SK-N-SH treated with all-trans-retinoic acid at 6 μM for 48 hours (cell line): ENCODE measurements around the gene IPP.

Experiments used
- CSRNP3 ChIP-seq: fragments of 250-450 bp; sonication (Bioruptor Pico); IDR thresholded peaks from 2 replicates; pipeline ENCODE4 v1.5.1; 2021; ENCODE audit warnings: mild to moderate bottlenecking, moderate library complexity
- PPARA ChIP-seq: fragments of 250-450 bp; sonication (Bioruptor Pico); IDR thresholded peaks from 2 replicates; pipeline ENCODE4 v1.5.0; 2020; ENCODE audit warnings: mild to moderate bottlenecking, borderline replicate concordance
- TOX ChIP-seq: fragments of 250-450 bp; sonication (Bioruptor Pico); IDR thresholded peaks from 2 replicates; pipeline ENCODE4 v1.8.0; 2021; ENCODE audit warnings: mild to moderate bottlenecking, moderate library complexity, borderline replicate concordance
- TSHZ2 ChIP-seq: fragments of 250-450 bp; sonication (Bioruptor Pico); IDR thresholded peaks from 2 replicates; pipeline ENCODE4 v1.5.0; 2020; ENCODE audit warnings: mild to moderate bottlenecking, moderate library complexity
- TF ChIP-seq, protein P1 (sequence below): fragments of 250-450 bp; sonication (Bioruptor Pico); IDR thresholded peaks from 2 replicates; pipeline ENCODE4 v1.8.0; 2020; ENCODE audit warnings: mild to moderate bottlenecking, moderate library complexity, borderline replicate concordance

DNA sequence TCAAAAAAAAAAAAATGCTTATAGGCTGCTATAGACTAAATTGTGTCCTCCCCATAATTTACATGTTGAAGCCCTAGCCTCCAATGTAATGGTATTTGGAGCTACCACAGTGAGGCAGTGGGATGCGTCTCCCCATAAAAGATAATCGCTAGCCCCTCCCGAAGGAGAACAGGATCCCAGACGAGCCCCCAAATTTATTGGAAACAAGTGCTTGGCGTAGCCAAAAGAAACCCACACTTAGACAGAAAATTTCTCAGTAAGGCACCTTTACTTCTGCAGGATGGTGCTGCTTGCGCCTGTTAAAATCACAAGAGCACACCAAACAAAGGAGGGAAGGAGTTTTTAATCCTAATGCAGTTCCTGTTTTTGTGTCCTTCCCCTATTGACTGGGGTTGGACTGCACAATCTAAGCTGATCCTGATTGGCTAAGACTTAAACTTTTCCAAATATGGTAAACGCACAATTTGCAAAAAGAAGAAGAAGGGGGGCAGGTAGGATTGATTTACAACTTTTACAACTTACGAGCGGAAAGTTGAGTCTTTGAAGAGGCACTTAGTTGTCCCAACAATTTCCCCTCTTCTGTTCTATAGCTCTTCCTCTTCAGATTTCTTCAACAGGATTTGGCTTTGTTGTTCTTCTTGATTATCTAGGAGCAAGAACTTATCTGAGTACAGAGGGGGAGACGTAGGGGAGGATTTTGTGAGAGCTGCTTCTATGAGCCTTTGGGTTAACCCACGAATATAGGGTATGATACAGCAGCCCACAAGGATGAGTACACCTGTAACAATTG lies 3.0 kb upstream of the IPP start:
- TF ChIP-seq, protein P1, sequence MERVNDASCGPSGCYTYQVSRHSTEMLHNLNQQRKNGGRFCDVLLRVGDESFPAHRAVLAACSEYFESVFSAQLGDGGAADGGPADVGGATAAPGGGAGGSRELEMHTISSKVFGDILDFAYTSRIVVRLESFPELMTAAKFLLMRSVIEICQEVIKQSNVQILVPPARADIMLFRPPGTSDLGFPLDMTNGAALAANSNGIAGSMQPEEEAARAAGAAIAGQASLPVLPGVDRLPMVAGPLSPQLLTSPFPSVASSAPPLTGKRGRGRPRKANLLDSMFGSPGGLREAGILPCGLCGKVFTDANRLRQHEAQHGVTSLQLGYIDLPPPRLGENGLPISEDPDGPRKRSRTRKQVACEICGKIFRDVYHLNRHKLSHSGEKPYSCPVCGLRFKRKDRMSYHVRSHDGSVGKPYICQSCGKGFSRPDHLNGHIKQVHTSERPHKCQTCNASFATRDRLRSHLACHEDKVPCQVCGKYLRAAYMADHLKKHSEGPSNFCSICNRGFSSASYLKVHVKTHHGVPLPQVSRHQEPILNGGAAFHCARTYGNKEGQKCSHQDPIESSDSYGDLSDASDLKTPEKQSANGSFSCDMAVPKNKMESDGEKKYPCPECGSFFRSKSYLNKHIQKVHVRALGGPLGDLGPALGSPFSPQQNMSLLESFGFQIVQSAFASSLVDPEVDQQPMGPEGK (CRISPR knock-in tag): no peak
- TF ChIP-seq TSHZ2 (CRISPR knock-in tag): no peak
- no peak for TF ChIP-seq TOX
- no peak for TF ChIP-seq CSRNP3 (CRISPR knock-in tag)
- TF ChIP-seq PPARA: no peak
